HepG2 (cell line): ENCODE data around the gene NPB. TPM values are rescaled to one million over a fixed set of nuclear protein-coding genes. Genes with fewer than 3 reads are reported as not detected.

Source experiments
- FOXJ3 ChIP-seq: sonication (generic); formaldehyde crosslinking; IDR thresholded peaks from 2 replicates; pipeline ENCODE4 v1.4.0; 2020; ENCODE audit warnings: missing genetic modification reagents, mild to moderate bottlenecking, borderline replicate concordance
- KLF12 ChIP-seq: sonication (generic); formaldehyde crosslinking; IDR thresholded peaks from 2 replicates; pipeline ENCODE4 v1.4.0; 2020; ENCODE audit warnings: missing genetic modification reagents, borderline replicate concordance
- MEF2D ChIP-seq: sonication (generic); formaldehyde crosslinking; IDR thresholded peaks from 2 replicates; pipeline ENCODE4 v1.5.1; 2020; ENCODE audit warnings: mild to moderate bottlenecking, missing genetic modification reagents
- NR3C1 ChIP-seq: sonication (generic); formaldehyde crosslinking; IDR thresholded peaks from 2 replicates; pipeline ENCODE4 v1.4.0; 2020; ENCODE audit warnings: missing genetic modification reagents
- PAWR ChIP-seq: sonication (generic); formaldehyde crosslinking; IDR thresholded peaks from 2 replicates; pipeline ENCODE4 v1.4.0; 2020; ENCODE audit warnings: missing genetic modification reagents, mild to moderate bottlenecking, borderline replicate concordance
- SNAPC2 ChIP-seq: sonication (generic); formaldehyde crosslinking; IDR thresholded peaks from 2 replicates; pipeline ENCODE4 v1.8.1; 2022; ENCODE audit warnings: mild to moderate bottlenecking, missing genetic modification reagents
- SNRNP70 ChIP-seq: fragments of 200-400 bp; formaldehyde crosslinking; IDR thresholded peaks from 2 replicates; pipeline ENCODE4 v1.6.1; 2017; ENCODE audit warnings: mild to moderate bottlenecking, low read depth, low read length, moderate library complexity
- SOX13 ChIP-seq, 3 experiments: fragments of 450-650 bp in 1 of 3; sonication (generic) in 1 of 3; formaldehyde crosslinking in 1 of 3; IDR thresholded peaks in 2 of 3; conservative IDR thresholded peaks in 1 of 3; 2 replicates each; pipeline versions ENCODE4 v1.5.0 to v1.6.1; 2016 to 2020; ENCODE audit warnings: antibody characterized with exemption in 1 of 3, mild to moderate bottlenecking in 1 of 3, missing compliant biosample characterization in 1 of 3, missing genetic modification reagents in 1 of 3, moderate library complexity in 1 of 3
- ZNF30 ChIP-seq: sonication (generic); formaldehyde crosslinking; IDR thresholded peaks from 2 replicates; pipeline ENCODE4 v1.5.0; 2020; ENCODE audit warnings: mild to moderate bottlenecking, missing genetic modification reagents
- ZNF431 ChIP-seq: sonication (generic); formaldehyde crosslinking; IDR thresholded peaks from 2 replicates; pipeline ENCODE4 v1.9.0; 2022; ENCODE audit warnings: missing genetic modification reagents, low read depth, mild to moderate bottlenecking, borderline replicate concordance
- ZNF619 ChIP-seq: sonication (generic); formaldehyde crosslinking; IDR thresholded peaks from 2 replicates; pipeline ENCODE4 v1.4.0; 2020; ENCODE audit warnings: mild to moderate bottlenecking, missing genetic modification reagents
- ZNF816 ChIP-seq: sonication (generic); formaldehyde crosslinking; IDR thresholded peaks from 2 replicates; pipeline ENCODE4 v1.8.0; 2022; ENCODE audit warnings: missing genetic modification reagents, mild to moderate bottlenecking, borderline replicate concordance
- polyA plus RNA-seq, 8 experiments: library from polyadenylated mRNA; depleted of rRNA in 3 of 8; stranded (reverse) in 7 of 8; unstranded in 1 of 8; fragments of >200 nt; fragmentation: Illumina TruSeq in 4 of 8; extraction: Trizol in 4 of 8; gene quantifications; 2 replicates each; pipeline versions ENCODE4 v1.2.1 to v1.2.3, GENCODE V29; 2011 to 2016; ENCODE audit warnings: low read depth in 4 of 8, missing spikeins in 1 of 8, mixed read lengths in 1 of 8; ENCODE audit not compliant: insufficient read depth in 1 of 8
- total RNA-seq, 5 experiments: library from RNA; depleted of rRNA; stranded (reverse); fragments of >200 nt; fragmentation: Illumina TruSeq; extraction: Trizol; gene quantifications; 2 replicates each; pipeline ENCODE4 v1.2.3, GENCODE V29; 2016; ENCODE audit warnings: low read depth in 1 of 5
- TF ChIP-seq, protein P1 (sequence below): sonication (generic); formaldehyde crosslinking; IDR thresholded peaks from 2 replicates; pipeline ENCODE4 v1.5.0; 2020; ENCODE audit warnings: mild to moderate bottlenecking, missing genetic modification reagents, borderline replicate concordance
- TF ChIP-seq, protein P2 (sequence below): sonication (generic); formaldehyde crosslinking; IDR thresholded peaks from 2 replicates; pipeline ENCODE4 v1.9.0; 2022; ENCODE audit warnings: low read depth, missing genetic modification reagents
- TF ChIP-seq, protein P3 (sequence below): sonication (generic); formaldehyde crosslinking; IDR thresholded peaks from 2 replicates; pipeline ENCODE4 v1.5.1; 2020; ENCODE audit warnings: missing genetic modification reagents, mild to moderate bottlenecking, borderline replicate concordance
- TF ChIP-seq, protein P4 (sequence below): fragments of 450-650 bp; IDR thresholded peaks from 2 replicates; pipeline ENCODE4 v1.6.1; 2017; ENCODE audit warnings: mild to moderate bottlenecking
- TF ChIP-seq, protein P5 (sequence below): sonication (generic); formaldehyde crosslinking; IDR thresholded peaks from 2 replicates; pipeline ENCODE4 v1.4.0; 2020; ENCODE audit warnings: mild to moderate bottlenecking, missing genetic modification reagents

NPB gene
- total and polyA plus RNA-seq, 2 of the 13 experiments (the other 11 are each of a cell fraction or from before 2014, with no cell fraction given) = 0.11 to 0.93 TPM

DNA sequence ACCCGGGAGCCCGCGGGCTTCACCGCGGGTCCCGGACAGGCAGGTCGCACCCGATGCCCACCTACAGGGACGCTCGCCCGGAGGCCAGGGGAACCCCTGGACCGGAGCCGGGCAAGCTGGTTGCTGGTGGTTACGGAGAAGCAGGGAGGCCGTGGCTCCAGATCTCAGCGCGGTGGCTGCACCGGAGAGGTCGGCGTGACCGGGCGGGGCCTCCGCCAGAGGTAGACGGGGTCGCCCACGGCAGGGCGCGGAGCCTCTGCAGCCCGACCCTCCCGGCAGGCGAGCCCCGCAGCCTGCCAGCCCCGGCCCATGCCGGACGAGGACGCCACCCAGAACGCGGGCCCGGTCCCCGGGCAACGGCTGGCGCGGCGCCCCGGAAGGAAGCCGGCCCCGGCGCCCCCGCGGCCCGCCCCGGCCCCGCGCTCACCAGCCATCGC is 8.8 kb downstream of the NPB start (continued):
- TF ChIP-seq, protein P1, sequence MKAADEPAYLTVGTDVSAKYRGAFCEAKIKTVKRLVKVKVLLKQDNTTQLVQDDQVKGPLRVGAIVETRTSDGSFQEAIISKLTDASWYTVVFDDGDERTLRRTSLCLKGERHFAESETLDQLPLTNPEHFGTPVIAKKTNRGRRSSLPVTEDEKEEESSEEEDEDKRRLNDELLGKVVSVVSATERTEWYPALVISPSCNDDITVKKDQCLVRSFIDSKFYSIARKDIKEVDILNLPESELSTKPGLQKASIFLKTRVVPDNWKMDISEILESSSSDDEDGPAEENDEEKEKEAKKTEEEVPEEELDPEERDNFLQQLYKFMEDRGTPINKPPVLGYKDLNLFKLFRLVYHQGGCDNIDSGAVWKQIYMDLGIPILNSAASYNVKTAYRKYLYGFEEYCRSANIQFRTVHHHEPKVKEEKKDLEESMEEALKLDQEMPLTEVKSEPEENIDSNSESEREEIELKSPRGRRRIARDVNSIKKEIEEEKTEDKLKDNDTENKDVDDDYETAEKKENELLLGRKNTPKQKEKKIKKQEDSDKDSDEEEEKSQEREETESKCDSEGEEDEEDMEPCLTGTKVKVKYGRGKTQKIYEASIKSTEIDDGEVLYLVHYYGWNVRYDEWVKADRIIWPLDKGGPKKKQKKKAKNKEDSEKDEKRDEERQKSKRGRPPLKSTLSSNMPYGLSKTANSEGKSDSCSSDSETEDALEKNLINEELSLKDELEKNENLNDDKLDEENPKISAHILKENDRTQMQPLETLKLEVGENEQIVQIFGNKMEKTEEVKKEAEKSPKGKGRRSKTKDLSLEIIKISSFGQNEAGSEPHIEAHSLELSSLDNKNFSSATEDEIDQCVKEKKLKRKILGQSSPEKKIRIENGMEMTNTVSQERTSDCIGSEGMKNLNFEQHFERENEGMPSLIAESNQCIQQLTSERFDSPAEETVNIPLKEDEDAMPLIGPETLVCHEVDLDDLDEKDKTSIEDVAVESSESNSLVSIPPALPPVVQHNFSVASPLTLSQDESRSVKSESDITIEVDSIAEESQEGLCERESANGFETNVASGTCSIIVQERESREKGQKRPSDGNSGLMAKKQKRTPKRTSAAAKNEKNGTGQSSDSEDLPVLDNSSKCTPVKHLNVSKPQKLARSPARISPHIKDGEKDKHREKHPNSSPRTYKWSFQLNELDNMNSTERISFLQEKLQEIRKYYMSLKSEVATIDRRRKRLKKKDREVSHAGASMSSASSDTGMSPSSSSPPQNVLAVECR (CRISPR knock-in tag) = peak; percentile 12
- TF ChIP-seq SNAPC2 (CRISPR knock-in tag) (no peak), ZNF431 (CRISPR knock-in tag) (0 out of 2 replicates have a peak, but pooled peaks have one; percentile 20), ZNF30 (CRISPR knock-in tag) (no peak), SOX13 (IDR thresholded peaks at IDR 0.05) (no peak), SOX13 (CRISPR knock-in tag; conservative IDR thresholded peaks at IDR 0.05 in 1 of 2, IDR thresholded peaks at IDR 0.05 in 1 of 2) (no peak), ZNF816 (CRISPR knock-in tag) (0 out of 2 replicates have a peak, but pooled peaks have one; percentile 8), FOXJ3 (CRISPR knock-in tag) (peak; percentile 2; the same call in 1 of the 2 replicates), KLF12 (CRISPR knock-in tag) (0 out of 2 replicates have a peak, but pooled peaks have one; percentile 16), PAWR (CRISPR knock-in tag) (no peak), ZNF619 (no peak), MEF2D (CRISPR knock-in tag) (peak; percentile 13; the same call in 1 of the 2 replicates), NR3C1 (peak; percentile 57; the same call in 1 of the 2 replicates), SNRNP70 (no peak)
- TF ChIP-seq, protein P2, sequence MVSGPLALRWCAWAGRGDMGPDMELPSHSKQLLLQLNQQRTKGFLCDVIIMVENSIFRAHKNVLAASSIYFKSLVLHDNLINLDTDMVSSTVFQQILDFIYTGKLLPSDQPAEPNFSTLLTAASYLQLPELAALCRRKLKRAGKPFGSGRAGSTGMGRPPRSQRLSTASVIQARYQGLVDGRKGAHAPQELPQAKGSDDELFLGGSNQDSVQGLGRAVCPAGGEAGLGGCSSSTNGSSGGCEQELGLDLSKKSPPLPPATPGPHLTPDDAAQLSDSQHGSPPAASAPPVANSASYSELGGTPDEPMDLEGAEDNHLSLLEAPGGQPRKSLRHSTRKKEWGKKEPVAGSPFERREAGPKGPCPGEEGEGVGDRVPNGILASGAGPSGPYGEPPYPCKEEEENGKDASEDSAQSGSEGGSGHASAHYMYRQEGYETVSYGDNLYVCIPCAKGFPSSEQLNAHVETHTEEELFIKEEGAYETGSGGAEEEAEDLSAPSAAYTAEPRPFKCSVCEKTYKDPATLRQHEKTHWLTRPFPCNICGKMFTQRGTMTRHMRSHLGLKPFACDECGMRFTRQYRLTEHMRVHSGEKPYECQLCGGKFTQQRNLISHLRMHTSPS (CRISPR knock-in tag) = no peak
- TF ChIP-seq, protein P3, sequence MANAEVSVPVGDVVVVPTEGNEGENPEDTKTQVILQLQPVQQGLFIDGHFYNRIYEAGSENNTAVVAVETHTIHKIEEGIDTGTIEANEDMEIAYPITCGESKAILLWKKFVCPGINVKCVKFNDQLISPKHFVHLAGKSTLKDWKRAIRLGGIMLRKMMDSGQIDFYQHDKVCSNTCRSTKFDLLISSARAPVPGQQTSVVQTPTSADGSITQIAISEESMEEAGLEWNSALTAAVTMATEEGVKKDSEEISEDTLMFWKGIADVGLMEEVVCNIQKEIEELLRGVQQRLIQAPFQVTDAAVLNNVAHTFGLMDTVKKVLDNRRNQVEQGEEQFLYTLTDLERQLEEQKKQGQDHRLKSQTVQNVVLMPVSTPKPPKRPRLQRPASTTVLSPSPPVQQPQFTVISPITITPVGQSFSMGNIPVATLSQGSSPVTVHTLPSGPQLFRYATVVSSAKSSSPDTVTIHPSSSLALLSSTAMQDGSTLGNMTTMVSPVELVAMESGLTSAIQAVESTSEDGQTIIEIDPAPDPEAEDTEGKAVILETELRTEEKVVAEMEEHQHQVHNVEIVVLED (CRISPR knock-in tag) = no peak
- TF ChIP-seq, protein P4, sequence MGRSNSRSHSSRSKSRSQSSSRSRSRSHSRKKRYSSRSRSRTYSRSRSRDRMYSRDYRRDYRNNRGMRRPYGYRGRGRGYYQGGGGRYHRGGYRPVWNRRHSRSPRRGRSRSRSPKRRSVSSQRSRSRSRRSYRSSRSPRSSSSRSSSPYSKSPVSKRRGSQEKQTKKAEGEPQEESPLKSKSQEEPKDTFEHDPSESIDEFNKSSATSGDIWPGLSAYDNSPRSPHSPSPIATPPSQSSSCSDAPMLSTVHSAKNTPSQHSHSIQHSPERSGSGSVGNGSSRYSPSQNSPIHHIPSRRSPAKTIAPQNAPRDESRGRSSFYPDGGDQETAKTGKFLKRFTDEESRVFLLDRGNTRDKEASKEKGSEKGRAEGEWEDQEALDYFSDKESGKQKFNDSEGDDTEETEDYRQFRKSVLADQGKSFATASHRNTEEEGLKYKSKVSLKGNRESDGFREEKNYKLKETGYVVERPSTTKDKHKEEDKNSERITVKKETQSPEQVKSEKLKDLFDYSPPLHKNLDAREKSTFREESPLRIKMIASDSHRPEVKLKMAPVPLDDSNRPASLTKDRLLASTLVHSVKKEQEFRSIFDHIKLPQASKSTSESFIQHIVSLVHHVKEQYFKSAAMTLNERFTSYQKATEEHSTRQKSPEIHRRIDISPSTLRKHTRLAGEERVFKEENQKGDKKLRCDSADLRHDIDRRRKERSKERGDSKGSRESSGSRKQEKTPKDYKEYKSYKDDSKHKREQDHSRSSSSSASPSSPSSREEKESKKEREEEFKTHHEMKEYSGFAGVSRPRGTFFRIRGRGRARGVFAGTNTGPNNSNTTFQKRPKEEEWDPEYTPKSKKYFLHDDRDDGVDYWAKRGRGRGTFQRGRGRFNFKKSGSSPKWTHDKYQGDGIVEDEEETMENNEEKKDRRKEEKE = no peak
- TF ChIP-seq, protein P5, sequence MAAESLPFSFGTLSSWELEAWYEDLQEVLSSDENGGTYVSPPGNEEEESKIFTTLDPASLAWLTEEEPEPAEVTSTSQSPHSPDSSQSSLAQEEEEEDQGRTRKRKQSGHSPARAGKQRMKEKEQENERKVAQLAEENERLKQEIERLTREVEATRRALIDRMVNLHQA (CRISPR knock-in tag) = no peak
